HG03280 (cell line): ENCODE measurements around the gene LGI2.
"Not testable (repeated sequence)": the region's sequence is repeated elsewhere in the genome, so short reads cannot be mapped to it uniquely, and the experiment has no call there.

Source experiments
- ATAC-seq: cut with Tn5 transposase; IDR thresholded peaks from one replicate; pipeline ENCODE4 v1.9.1; 2021; ENCODE audit warnings: mild to moderate bottlenecking, moderate library complexity; ENCODE audit not compliant: unreplicated experiment

The LGI2 gene

DNA sequence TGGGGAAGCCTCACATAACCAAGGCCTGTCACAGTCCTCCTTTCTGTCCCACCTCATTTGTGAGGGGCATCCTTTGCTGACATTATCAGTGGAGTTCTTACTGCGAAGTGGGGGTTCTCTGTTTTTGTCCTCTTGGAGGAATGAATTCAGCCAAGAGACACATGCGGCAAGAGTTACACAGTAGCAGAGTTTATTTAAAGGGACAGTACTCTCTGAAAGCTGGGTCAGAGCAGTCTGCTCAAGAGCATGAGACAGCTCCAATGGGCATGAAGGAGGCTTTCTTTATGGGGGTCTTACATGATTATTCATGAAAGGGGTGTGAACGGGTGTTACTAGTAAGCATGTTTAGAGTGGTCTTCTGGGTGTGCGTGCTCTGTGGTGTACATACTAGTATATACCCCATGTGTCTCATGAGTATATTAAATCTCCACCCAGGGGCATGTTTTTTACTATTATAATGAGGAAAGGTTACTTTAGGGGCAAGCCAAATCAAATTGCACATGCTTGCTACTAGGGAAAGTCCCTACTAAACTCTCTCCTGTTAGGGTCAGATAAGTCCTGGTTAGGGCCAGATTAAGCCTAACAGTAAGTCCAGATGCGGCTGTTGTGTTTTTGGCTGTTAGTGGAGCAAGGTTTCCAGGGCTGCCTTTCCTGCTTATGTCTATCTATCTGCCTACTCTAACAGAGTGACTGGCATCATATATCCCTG, 19.8 kb upstream of the LGI2 start:
- ATAC-seq: no peak

DNA sequence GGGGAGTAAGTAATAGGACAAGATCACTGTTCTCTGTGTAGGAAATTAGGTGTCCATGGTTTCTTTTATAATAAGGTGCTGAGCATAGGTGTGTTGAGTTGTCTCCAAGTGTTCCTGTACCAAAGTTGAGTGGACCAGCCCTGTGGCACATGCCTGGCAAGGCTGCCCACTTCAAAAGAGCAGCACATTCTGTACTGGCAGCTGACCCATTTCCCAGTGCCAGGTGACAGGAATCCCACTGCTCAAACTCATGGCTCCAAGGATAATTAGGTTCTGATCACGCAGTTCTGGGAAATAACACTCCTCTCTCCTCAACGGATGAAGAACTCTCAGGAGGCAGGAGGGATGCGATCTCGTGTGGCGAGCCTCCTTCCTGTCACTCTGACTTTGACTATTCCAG, 12.8 kb upstream of the LGI2 start:
- ATAC-seq: no peak

DNA sequence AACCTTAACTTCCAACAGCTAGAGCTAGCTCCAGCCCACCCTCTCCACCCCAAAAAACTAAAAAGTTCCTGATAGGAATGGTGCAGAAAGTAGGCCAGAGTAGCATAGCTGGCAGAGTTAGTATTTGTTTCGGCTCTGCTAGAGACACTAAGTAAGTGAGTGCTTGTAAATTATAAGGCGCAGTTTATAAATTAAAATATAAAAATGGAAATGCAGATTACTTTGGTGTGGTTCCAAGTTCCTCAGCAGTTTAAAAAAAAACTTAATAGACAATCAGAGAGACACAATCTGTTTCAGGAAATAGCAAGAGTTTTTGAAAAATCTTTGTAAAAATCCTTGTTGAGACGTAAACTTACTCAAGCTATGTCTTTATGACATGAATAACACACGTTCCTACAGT, 2.8 kb upstream of the LGI2 start:
- ATAC-seq: no peak

DNA sequence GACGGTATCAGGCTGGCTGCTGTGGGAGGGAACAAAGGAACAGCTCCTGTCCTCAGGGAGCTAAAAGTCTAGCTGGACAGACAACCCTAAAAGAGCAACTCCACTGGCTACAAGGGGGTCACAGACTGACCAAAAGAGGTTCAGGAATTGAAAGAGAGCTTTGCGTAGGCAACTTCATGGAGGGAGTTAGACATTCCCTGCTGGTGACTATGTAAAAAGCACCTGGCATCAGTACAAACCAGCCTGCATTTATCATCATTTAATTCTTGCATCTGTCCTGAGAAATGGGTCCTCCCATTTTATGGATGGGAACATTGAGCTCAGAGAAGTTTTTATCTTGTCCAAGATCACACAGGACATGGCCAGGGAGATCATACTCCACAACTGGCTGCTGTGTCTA, 1.4 kb upstream of the LGI2 start:
- no peak for ATAC-seq

DNA sequence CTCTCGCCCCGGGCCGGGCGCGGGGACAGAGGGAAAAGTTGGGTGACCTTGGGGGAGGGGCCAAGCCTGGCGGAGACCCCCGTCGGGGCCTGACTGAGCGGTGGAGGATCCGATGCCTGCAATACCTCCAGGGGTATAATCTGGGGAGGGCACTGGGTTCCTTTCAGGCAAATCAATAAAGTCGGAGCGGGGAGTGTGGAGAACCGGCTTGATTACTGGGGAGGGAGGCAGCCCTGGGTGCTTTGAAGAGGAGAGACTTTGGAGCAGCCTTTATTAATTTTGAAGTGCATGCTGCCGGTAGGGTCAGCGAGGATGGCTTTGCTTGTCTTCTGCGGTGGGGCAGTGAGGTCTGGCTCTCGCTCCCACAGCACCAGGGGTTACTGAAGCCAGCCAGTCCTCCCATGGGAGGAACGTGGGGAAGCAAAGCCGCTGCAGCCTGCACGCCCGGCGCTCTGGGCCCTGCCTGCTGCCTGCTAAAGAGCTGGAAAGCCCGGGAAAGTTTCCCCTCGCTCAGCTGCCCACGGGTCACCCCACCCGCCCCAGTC, 403 bp upstream of the LGI2 start:
- ATAC-seq: no peak

DNA sequence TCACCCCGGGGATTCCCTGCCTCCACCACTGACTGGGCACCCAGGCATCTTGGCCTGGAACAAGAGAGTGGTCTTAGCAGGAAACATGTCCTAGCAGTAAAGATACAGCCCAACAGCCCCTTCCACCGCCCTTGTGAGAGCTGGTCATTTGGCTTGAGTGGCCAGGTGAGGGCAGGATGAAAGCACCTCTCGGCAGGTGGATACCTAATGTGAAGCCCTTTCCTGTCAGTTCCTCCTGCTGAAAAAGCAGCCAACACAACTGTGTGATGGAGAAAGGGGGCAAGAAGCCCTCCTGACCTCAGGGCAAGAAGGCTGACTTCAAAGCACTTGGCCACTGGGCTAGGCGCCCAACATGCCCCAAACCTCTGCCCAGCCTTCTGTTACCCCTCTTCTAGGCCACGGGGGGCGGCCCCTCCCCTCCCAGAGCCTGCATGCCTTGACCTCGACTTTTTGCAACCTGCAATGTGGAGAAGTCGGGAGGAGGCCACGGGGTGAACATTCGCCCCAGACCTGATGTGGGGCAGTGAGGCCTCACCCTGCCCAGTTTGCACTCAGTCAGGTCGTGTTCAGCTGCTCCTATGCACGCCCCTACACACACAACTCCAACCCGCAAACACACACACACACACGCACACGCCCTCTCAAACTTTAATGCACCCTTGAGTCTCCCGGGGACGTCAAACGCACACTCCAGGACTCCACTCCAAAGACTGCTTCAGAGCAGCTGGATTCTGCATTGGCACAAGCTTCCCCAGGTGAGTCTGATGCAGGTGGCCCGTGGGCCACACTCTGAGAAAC, 1.1 kb downstream of the LGI2 start:
- no peak for ATAC-seq

DNA sequence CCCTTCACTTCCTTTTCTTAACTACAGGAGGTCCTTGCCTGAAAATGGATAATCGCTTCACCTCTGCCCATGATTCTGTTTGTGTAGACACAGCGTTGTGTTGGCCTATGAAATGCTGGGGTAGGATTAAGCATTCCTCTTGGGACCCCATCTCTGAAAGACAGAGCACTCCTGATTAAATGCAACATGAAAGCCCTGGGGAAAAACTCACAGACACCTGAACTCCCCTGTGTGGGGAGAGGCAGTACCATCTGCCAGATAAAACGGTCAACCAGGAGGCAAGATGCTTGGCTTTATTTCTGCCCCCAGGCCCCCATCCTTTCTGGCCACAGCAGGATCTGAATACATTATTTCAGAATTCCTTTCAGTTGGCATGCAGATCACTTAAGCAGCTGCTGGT, 1.9 kb downstream of the LGI2 start:
- ATAC-seq: no peak

DNA sequence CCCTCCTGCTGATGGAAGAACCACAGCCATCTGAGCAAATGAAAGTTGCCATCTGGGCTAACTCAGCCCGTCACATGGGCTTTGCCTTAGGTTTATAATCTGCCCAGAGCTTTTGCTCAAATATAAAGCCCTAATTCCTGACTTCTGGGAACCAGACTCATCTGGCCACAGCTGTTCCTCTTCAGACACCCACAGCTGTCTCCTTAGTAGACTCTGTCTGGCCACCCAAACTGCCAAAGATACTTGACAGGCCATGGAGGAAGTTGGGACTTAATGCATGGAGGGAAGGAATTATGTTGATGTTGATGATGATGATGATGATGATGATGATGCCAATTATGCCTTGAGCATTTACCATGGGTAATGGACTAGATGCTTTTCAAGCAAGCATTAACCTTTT, 8.0 kb downstream of the LGI2 start:
- no peak for ATAC-seq

DNA sequence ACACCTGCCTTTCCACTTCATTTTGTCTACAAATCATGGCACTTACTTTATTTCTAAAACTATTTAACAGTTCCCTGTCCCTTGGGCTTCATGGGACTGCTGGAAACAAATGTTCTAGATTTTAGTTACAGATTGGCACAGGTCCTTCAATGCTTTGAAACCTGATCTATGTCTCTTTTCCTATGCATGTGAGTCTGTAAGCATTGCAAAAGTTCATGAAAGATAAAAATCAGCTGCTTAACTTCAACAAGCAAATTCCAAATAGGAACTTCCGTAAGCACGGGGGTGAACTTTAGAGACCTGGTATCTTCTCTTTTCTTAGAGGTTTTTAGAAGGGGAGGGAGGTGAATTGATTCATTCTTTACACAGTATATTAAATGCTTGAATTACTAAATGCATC, 9.5 kb downstream of the LGI2 start:
- no peak for ATAC-seq

DNA sequence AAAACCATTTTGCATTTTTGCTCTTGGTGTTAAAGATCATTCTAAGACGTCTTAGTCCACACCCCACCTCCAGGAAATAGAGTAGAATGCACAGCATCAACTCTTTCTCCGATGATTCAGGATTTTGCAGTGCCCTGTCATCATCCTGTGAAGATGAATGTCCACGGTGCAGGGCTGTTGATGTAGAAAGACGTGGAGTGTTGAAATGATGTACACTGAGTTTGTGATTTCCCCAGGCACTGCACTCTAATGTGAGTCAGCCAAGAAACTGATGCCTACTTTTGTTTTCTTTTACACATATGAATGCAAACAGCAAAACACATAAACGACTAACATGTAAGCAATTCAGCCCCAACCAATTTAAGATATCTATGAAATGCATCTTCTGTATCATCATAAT, 10.5 kb downstream of the LGI2 start:
- no peak for ATAC-seq

DNA sequence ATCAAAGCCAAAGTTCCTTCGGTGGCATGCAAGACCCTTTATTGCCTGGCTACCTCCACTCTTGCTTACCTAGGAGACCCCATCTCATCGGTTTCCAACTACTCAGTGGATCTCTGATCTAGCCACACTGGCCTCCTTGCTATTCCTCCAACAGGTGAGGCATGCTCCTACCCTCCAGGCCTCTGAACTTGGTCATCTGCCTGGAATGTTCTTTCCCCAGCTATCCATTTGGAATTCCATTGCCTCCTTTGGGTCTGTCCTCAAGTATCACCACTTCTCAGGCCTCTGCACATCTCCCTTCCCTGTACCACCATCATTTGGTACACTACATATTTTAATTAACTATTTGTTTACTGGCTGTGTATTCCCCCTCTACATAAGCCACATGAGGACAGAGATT, 11.2 kb downstream of the LGI2 start:
- no peak for ATAC-seq

DNA sequence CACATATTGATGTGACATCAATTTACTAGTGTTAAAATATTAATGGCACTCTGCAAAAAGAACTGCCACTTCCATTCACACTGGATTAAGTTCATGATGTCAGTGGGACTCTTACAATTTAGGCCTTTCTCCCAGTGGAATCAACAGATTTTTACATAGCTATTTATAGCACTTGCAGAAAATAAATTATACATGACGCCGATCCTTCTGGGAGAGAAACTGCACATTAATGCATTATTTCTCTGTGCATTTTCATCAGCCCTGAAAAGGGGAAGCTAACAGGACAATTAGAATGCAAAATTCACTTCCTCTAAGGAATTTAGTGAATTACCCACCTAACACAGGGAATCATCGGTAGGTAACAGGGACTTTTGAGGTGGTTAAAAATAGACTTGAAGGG, 15.7 kb downstream of the LGI2 start:
- no peak for ATAC-seq

DNA sequence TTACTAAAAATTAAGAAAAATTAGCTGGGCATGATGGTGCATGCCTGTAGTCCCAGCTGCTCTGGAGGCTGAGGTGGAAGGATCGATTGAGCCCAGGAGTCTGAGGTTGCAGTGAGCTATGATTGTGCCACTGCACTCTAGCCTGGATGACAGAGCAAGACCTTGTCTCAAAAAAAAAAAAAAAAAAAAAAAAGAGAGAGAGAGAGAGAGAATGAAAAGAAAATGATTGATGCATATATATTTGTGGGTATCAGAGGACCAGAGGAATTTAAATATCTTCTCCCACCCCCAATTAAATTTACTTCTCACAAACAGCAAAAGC, 16.1 kb downstream of the LGI2 start:
- ATAC-seq: not testable (repeated sequence)

DNA sequence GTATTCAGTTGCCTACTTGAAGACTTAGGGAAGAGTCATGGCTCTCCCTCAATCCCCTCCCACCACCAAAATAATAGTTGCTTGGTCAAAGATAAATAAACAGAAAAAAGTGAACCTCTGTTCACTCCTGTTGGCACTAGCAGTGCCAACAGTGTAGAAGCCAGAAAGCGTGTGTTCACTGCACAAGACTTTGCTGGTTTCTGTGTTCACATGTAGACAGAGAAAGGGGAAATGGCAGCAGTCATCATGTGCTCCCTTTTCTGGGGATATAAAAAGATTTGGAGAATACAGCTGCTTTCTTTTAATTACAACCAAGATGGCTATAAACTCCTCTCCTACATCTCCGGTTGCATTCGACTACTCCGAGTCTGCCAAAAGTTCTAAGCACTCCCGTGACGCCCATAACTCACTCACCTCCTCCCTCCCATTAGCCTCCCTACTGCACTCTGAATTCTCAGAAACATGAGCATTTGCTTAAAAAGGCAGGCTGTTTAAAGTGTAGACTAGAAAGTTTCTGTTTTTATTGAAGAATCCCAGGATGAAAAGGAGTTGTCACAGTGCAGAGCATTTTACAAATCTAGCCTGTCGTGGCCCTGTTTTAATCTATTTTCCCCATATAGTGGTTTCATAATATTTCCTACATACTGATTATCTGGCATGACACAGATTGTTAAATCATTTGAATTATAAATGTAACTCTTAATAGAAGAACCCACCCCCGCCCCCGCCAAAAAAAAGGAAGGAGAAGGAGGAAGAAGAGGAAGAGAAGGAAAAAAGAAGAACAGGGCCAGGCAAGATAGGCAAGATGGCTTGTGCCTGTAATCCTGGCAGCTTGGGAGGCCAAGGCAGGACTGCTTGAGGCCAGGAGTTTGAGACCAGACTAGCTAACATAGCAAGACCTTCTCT, 16.7 kb downstream of the LGI2 start:
- ATAC-seq: no peak

DNA sequence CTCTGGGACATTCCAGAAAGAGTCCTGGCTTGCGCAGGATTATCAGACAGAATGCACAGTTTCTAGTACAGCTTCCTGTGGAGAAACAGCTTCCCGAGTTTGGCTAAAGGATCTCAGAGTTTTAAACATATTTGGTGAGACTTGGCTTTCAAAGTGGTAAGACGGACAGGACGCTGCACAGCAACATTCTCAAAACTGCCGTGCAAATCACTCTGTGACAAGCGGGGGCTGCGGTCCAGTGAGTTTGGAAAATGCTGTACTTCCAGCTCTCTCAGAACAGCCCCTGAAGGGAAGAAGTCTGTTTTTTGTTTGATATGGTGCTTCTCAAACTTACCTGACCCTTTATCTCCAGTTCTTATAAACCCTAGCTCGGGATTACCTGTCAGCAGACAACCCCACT, 18.1 kb downstream of the LGI2 start:
- no peak for ATAC-seq

DNA sequence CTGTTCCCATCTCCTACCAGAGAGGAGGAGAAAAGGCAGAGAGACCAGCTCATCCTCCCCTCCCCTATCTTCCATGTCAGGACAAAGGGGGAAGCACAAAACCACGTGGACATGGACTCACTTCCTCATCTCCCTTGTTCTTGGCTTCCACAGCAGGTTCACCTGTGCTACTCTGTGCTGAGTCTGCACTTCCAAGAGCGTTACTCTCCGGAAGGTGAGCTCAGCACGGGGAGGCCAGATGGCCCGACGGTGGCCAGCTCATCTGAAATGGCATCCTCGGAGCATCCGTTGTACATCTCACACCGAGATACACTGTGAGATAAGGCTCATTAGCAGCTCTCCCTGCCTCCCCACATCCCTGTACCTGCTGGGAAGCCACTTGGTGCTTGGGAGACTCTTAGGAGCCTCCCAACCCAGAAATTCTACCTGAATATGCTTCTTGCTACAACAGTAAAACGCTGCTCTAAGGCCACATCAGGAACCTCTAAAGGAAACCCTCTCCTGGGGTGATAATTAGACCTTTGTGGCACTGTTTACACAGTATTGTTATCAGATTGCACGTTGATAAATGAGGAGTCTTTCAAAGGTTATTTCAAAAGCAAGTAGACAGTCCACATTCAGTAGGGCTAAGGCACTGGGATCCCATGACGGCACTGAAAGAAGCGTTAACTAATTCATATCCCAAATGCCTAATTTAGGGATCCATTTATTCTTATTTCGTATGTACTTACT, 19.4 kb downstream of the LGI2 start:
- ATAC-seq: no peak

DNA sequence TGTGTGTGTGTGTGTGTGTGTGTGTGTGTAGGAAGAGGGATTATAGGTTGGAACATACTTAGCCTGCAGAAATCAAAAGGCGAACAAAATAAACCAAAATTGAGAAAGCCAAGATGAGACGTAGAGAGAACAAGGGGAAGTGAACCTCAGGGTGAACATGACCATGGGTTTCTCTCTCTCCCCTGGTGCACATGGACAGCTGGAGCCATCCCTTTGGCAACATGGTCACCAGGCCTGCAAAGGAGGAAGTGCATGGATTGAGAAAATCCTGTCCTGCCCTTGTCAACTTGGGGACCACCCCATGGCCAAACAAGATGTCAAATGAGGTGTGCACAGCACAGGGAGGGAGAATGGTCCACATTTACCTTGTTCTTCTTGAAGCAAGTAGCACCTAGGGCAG, 23.1 kb downstream of the LGI2 start:
- no peak for ATAC-seq

DNA sequence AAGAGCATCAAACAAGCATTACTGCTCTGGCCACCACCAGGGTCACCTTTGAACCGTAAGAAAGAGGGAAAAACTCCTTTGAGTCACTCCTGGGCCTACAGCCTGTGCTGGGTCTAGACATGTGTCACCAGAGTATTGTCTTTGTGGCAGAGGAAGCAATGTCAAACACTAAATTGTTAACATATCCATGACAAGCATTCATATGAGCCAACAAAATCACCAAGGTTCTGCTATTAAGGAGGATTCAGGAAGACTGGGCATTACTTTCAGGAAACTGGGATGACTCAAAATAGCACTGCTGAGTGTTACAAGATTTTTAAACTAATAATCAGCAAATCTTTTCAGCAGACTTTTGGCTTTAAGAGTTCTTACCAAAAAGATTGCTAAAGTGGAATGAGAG, 28.1 kb downstream of the LGI2 start:
- ATAC-seq: no peak

DNA sequence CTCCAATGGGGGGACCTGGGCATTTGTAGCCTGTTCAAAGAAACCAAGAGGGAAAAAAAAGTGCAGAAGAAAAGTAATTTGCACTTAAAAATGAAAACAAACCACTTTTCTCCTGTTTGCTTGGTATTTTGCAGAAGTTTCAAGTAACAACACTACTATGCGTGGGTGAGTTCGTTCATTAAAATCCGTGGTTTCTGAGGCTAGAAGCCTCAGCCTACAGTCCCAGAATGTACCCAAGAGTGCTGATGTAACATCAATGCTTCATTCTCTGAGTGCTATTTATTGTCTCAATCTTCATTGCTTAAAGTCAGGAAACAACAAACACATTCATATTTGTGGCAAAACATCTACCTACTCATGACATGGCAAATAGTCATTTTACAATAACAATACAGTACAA, 29.2 kb downstream of the LGI2 start:
- ATAC-seq: no peak

DNA sequence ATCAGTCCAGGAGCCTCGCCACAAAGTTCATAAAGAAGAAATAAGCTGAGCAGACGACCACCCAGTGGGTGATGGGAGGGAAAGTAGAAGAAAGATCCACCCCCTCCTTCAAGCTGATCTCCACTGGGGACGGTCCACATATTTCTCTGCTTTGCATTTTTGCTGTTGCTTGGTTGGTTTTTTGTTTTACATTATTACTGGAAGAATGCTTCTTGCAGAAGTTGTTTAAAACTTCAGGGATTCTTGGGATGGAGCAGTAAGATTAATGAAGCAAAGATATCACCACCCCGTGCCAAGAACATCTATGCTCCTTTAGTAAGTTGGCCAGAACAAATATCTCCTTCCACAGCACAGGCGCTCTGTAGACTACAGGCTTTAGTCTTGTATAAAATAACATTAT, 30.1 kb downstream of the LGI2 start:
- ATAC-seq: no peak
